Heart right ventricle (tissue), 16 donors: Measurements from ENCODE around the gene C5orf15. TPM values are rescaled to one million over a fixed set of nuclear protein-coding genes. Genes with fewer than 3 reads are reported as not detected.

Source experiments
- ATAC-seq, 8 donors: fragments of 200-7000 bp; cut with Tn5 transposase; one replicate each; pipeline ENCODE4 v1.9.1; 2020; ENCODE audit warnings: mild to moderate bottlenecking in 8 of 8, moderate library complexity in 8 of 8, moderate number of reproducible peaks in 1 of 8
- DNase-seq, 2 donors: peaks; one replicate each; pipeline ENCODE4 v3.0.0-alpha.2; 2020
- H3K27ac ChIP-seq, 10 donors: fragments of 200-600 bp; sonication (generic) in 2 of 10; one replicate each; pipeline versions ENCODE4 v1.5.0 to v1.8.0; 2020 to 2022; ENCODE audit warnings: mild to moderate bottlenecking in 3 of 10
- H3K27me3 ChIP-seq, 7 donors: fragments of 200-600 bp; one replicate each; pipeline ENCODE4 v1.8.0; 2021 to 2022; ENCODE audit warnings: mild to moderate bottlenecking in 2 of 7
- H3K36me3 ChIP-seq, 9 donors: fragments of 200-600 bp; sonication (generic) in 1 of 9; one replicate each; pipeline versions ENCODE4 v1.5.0 to v1.8.0; 2020 to 2022; ENCODE audit warnings: mild to moderate bottlenecking in 2 of 9
- H3K4me1 ChIP-seq, 9 donors: fragments of 200-600 bp; sonication (generic) in 1 of 9; one replicate each; pipeline versions ENCODE4 v1.5.0 to v1.8.0; 2020 to 2022; ENCODE audit warnings: mild to moderate bottlenecking in 4 of 9
- H3K4me3 ChIP-seq, 10 donors: fragments of 200-600 bp; sonication (generic) in 2 of 10; one replicate each; pipeline versions ENCODE4 v1.5.0 to v1.8.0; 2020 to 2022; ENCODE audit warnings: mild to moderate bottlenecking in 7 of 10, moderate library complexity in 2 of 10
- H3K9me3 ChIP-seq, 11 donors: fragments of 200-600 bp in 10 of 11; sonication (generic) in 2 of 11; one replicate each; pipeline versions ENCODE4 v1.5.0 to v1.8.0; 2013 to 2022; ENCODE audit warnings: mild to moderate bottlenecking in 2 of 11, control low read depth in 1 of 11, moderate library complexity in 1 of 11
- WGBS, 2 donors: extraction: QIAGEN DNeasy Blood & Tissue Kit; methylation state at CpG; one replicate each; pipeline ENCODE4 v1.1.7; 2013; ENCODE audit warnings: inconsistent platforms in 1 of 2; 5-methylcytosine and 5-hydroxymethylcytosine counted together
- intact Hi-C, 10 donors: fragments of 100-400 bp; cut with DNase I; formaldehyde crosslinking; loops; one replicate each; pipeline versions ENCODE4 v1.11.1 to v1.14.2; 2022
- long read RNA-seq, 3 donors: library from polyadenylated mRNA; unstranded; transcript quantifications; one replicate each; pipeline ENCODE4 v2.0.0, GENCODE V29; 2020 to 2021
- polyA plus RNA-seq, 2 donors: library from polyadenylated mRNA; stranded (reverse); fragments of 200-250 nt; gene quantifications; one replicate each; pipeline ENCODE4 v1.2.3, GENCODE V29; 2013
- total RNA-seq, 10 donors: library from RNA; stranded (reverse); fragmentation: NEBNext Ultra II Directional in 3 of 10; extraction: Animal tissue kit (Norgen Biotek cat#: 25700) in 3 of 10; gene quantifications; one replicate each; pipeline versions ENCODE4 v1.2.1 to v1.2.4, GENCODE V29; 2021 to 2023
- TF ChIP-seq, protein P1 (sequence below), 9 donors: fragments of 200-600 bp; sonication (generic) in 2 of 9; IDR thresholded peaks; one replicate each; pipeline versions ENCODE4 v1.5.0 to v1.8.0; 2021 to 2022; ENCODE audit warnings: antibody characterized with exemption in 9 of 9, mild to moderate bottlenecking in 5 of 9, moderate library complexity in 1 of 9
- donor health status: Arrhythmogenic right ventricular cardiomyopathy.
- donor health status: ischemic (EF 13 %, LVEDD 7.1; RV severe dilation, severe dysfunction).
- donor health status: healthy with polysubstance abuse.
- donor health status: DM: no; HTN: yes; CAD: no.
- donor health status: DM: no; HTN: no; CAD: no.
- donor health status: ischemic (EF 25% LVEDD 6.9; RV normal size, moderate dysfunction).
- donor health status: ischemic (EF 25% LVEDD 5.7; RV mildly dilated, moderate dysfunction).
- donor health status: healthy.
- donor health status: DM: yes; HTN: yes; CAD: no.
- donor health status: Ischemic cardiomyopathy.
- donor health status: ischemic (EF 35%, LVEDD 5.7; RV mildly dilated, moderate dysfunction).
- donor health status: nonischemic (EF 11% LVEDD 7.7; RV severe dilation, severe dysfunction).
- donor health status: DM: yes; HTN: yes; CAD: no.
- donor health status: PGD.
- donor health status: ischemic (EF 29% LVEDD 5.4; RV normal size, mild dysfunction).
- donor health status: nonischemic (EF 23%, LVEDD 6.1; RV moderate dilation, normal function).

Gene C5orf15
- 10 to 100 TPM; 31.0 to 55.3 (median 34.2) TPM for total RNA-seq
- 10 to 100 TPM; 22.2 to 28.7 TPM for polyA plus RNA-seq
- long read RNA-seq, donor 1, transcript C5orf15-201 (3 exons, 2,358 nt): major isoform, 94 of 102 reads
- long read RNA-seq, donor 1, partial matches to known transcripts: 3 of 102 reads
- long read RNA-seq, donor 1, other reads (novel, unspliced or antisense): 5 of 102 reads
- long read RNA-seq, donor 2, transcript C5orf15-201 (3 exons, 2,358 nt): major isoform, 77 of 87 reads
- long read RNA-seq, donor 2, partial matches to known transcripts: 3 of 87 reads
- long read RNA-seq, donor 2, other reads (novel, unspliced or antisense): 7 of 87 reads
- long read RNA-seq, donor 3, transcript C5orf15-201 (3 exons, 2,358 nt): major isoform, 248 of 284 reads
- long read RNA-seq, donor 3, partial matches to known transcripts: 28 of 284 reads
- long read RNA-seq, donor 3, other reads (novel, unspliced or antisense): 8 of 284 reads

- TF ChIP-seq, protein P1, sequence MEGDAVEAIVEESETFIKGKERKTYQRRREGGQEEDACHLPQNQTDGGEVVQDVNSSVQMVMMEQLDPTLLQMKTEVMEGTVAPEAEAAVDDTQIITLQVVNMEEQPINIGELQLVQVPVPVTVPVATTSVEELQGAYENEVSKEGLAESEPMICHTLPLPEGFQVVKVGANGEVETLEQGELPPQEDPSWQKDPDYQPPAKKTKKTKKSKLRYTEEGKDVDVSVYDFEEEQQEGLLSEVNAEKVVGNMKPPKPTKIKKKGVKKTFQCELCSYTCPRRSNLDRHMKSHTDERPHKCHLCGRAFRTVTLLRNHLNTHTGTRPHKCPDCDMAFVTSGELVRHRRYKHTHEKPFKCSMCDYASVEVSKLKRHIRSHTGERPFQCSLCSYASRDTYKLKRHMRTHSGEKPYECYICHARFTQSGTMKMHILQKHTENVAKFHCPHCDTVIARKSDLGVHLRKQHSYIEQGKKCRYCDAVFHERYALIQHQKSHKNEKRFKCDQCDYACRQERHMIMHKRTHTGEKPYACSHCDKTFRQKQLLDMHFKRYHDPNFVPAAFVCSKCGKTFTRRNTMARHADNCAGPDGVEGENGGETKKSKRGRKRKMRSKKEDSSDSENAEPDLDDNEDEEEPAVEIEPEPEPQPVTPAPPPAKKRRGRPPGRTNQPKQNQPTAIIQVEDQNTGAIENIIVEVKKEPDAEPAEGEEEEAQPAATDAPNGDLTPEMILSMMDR (IDR thresholded peaks at IDR 0.05): peak in 5 of 9 donors; percentile 7 to 44 (median 38)
- 1% methylated on average over 48 of the region's 48 CpGs for whole genome bisulfite sequencing, 2 donors
- peaks cover 0 to 32% (median 10%) of the 10 kb centered on the region in 9 donors for H3K36me3 ChIP-seq
- DNase-seq: peak; percentile 93 to 95
- peaks cover 0 to 38% (median 29%) of the 10 kb centered on the region in 9 donors for H3K4me1 ChIP-seq
- intact Hi-C loops: loop anchor here in 1 of 10 donors (1.0 kb wide), 1 partner anchor 36 kb away; the partner anchor contains the start of gene VDAC1
- peaks cover 0 to 7% (median 0%) of the 10 kb centered on the region in 11 donors for H3K9me3 ChIP-seq
- ATAC-seq: peak; percentile 97 to 99 (median 98)
- peak within 1 kb of the TSS; percentile 83 to 98 (median 90) for H3K27ac ChIP-seq
- H3K4me3 ChIP-seq: peak within 1 kb of the TSS; percentile 70 to 91 (median 78)
- H3K27me3 ChIP-seq: no peaks in the 10 kb centered on the region
Measured at GRCh38 chr5:133968204-133968980, at the start of gene C5orf15. C5orf15 (minus strand) TSS chr5:133968625; CDS start chr5:133968584, 41 bp downstream.

DNA sequence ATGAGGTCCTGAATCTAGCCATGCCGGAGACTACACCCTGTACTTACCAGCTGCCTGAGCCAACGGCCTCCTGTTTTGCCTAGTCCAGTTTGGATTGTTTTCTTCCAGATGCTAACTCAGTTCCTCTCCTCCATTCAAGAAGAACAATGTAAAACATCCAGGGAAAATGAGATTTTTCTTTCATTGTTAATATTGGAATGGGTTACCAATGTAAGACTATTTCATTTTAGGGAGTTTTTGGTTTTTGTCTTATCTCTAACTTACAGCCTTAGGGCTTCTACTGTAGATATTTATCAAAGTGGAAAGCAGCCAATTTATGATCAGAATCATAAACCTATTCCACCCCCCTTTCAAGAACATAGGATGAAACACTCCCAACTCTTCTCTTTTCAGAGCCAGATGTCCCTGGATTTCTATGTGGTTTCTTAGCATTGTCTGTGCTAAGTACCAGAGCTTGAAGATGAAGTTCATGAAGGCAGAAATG lies 39.9 kb upstream of the C5orf15 start:
- no peaks in the 10 kb centered on the region for H3K9me3 ChIP-seq
- peaks cover 7 to 22% (median 18%) of the 10 kb centered on the region in 9 donors for H3K4me1 ChIP-seq
- H3K27me3 ChIP-seq: peaks cover 0 to 25% (median 0%) of the 10 kb centered on the region in 7 donors
- 52 to 64% methylated on average over 2 of the region's 2 CpGs for WGBS, 2 donors
- no peak for DNase-seq
- intact Hi-C loops: no loop called here
- no peak overlapping the region for H3K27ac ChIP-seq
- H3K4me3 ChIP-seq: no peak overlapping the region
- TF ChIP-seq, protein P1 (IDR thresholded peaks at IDR 0.05): no peak
- ATAC-seq: no peak
- no peaks in the 10 kb centered on the region for H3K36me3 ChIP-seq

GRCh38 chr5:134007581-134008265 lies 39.3 kb upstream of the C5orf15 start:
- H3K36me3 ChIP-seq: no peaks in the 10 kb centered on the region
- no peak for DNase-seq
- H3K27ac ChIP-seq: no peak overlapping the region
- 75 to 76% methylated on average over 14 of the region's 14 CpGs for WGBS, 2 donors
- peaks cover 12 to 28% (median 24%) of the 10 kb centered on the region in 9 donors for H3K4me1 ChIP-seq
- H3K9me3 ChIP-seq: no peaks in the 10 kb centered on the region
- H3K27me3 ChIP-seq: peaks cover 0 to 20% (median 0%) of the 10 kb centered on the region in 7 donors
- ATAC-seq: no peak
- TF ChIP-seq, protein P1 (IDR thresholded peaks at IDR 0.05): no peak
- intact Hi-C loops: no loop called here
- H3K4me3 ChIP-seq: no peak overlapping the region
